ENCODE data around the gene MAPK8.

MAPK8 gene

DNA sequence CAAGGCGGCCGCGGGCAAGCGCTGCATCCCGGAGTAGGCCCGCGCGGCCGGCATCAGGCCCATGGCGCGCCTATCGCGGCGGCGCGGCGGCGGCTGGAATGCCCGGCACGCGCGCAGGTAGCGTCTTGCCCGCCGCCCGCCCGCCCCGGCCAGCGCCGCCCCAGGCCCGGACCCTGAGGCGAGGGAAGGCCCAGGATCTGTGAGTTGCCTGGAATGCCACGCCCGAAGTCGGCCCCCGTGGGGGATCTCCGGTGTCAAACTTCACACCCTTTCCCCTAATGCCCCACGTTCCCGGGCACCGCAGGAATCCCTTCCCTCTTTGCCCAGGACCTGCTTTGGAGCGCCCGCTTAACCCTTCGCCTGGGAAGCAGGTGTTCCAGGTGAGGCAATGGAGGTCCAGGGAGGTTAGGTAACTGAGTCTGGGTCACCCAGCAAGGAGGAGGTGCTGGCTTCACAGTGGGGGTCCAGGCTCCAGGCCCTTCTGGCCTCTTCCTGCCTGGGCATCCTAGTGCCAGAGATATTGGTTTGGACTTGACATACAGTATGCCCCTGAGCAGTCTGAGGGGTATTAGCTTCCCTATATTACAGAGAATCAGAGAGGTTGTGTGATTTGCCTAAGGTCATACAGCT lies 160.2 kb downstream of the MAPK8 start:
- DNase-seq (ENCODE audit: insufficient read length, low spot score) (no peak), FAIRE-seq (no peak)
- TF ChIP-seq, protein P1, sequence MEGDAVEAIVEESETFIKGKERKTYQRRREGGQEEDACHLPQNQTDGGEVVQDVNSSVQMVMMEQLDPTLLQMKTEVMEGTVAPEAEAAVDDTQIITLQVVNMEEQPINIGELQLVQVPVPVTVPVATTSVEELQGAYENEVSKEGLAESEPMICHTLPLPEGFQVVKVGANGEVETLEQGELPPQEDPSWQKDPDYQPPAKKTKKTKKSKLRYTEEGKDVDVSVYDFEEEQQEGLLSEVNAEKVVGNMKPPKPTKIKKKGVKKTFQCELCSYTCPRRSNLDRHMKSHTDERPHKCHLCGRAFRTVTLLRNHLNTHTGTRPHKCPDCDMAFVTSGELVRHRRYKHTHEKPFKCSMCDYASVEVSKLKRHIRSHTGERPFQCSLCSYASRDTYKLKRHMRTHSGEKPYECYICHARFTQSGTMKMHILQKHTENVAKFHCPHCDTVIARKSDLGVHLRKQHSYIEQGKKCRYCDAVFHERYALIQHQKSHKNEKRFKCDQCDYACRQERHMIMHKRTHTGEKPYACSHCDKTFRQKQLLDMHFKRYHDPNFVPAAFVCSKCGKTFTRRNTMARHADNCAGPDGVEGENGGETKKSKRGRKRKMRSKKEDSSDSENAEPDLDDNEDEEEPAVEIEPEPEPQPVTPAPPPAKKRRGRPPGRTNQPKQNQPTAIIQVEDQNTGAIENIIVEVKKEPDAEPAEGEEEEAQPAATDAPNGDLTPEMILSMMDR (IDR thresholded peaks at IDR 0.05; ENCODE audit: insufficient read depth, missing control alignments) = no peak

DNA sequence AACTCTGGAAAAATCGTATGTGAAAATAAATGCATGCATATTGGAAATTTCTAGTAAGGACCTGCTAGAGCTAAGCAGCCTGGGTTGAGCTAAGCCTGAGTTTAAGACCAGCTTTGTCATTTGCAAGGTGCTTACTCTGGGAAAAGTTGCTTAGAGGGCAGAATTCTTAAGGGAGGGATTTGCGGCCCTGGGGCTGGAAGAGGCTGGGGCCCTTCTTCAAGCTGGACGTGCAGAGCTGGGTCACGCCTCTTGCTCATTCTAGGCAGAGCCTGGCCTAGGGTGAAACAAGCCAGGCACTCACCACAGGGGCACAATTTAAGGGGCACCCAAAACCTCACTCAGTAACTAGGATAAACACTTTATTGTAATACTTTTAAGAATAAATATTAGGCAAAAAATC lies 161.2 kb downstream of the MAPK8 start:
- FAIRE-seq (no peak), DNase-seq (ENCODE audit: insufficient read length, low spot score) (no peak)
- TF ChIP-seq, protein P1 (IDR thresholded peaks at IDR 0.05; ENCODE audit: insufficient read depth, missing control alignments) = no peak

DNA sequence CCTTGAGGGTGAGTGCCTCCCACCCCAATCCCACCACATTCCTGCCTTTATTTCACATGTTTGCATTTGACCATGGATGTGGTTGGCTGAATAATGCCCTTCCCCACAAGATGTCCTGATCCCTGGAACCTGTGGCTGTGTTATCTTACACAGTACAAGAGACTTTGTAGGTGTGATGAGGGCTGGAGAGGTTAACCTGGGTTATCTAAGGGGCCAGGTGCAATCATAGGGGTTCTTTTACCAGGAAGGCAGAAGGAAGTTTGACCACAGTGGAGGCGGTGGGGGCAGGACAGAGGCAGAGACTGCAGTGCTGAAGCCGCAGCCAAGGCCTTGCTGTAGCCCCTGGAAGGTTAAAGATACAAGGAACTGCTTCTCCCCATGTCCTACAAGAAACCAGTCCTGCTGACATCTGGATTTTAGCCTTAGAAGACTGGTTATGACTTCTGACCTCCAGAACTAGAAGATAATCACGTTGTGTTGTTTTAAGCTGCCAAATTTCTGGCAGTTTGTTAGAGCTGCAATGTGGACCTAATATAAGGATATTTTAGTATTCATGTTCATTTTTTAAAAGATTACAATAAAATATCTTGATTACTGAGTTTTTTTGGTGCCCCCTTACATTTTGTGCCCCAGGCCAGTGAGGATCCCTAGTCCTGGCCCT lies 161.8 kb downstream of the MAPK8 start:
- FAIRE-seq (no peak), DNase-seq (ENCODE audit: insufficient read length, low spot score) (no peak)
- TF ChIP-seq, protein P1 (IDR thresholded peaks at IDR 0.05; ENCODE audit: insufficient read depth, missing control alignments) = no peak

DNA sequence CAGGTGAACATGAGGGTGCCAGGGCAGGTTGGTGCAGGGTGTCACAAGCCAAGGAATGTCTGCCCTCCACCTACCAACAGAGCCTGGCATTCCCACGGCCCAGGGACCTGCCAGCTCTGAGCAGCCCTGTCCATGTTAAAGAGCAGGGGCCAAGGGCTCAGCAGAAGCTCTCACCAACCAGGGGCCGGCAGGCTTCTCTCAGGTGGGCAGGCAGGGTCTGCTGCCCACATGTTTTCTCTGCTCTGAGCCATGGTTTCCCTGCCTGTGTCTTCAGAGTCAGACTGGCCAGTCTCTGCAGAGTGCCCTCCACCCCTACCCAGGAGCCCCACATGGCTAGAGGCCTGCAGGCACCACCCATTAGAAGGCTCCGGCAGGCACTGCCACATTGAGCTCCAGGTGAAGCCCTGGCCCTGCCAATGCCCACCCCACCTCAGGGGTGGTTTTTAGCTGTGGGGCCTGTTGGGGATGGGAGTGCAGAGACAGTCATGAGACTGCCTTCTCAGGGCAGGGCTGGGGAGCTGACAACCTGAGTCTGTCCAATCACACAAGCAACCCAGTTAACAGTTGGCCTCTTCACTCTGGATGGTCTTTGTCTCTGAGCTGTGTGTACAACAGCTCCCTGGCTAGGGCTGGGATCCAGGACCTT lies 162.5 kb downstream of the MAPK8 start:
- FAIRE-seq = no peak
- no peak for DNase-seq (ENCODE audit: insufficient read length, low spot score)
- TF ChIP-seq, protein P1 (IDR thresholded peaks at IDR 0.05; ENCODE audit: insufficient read depth, missing control alignments) = no peak

DNA sequence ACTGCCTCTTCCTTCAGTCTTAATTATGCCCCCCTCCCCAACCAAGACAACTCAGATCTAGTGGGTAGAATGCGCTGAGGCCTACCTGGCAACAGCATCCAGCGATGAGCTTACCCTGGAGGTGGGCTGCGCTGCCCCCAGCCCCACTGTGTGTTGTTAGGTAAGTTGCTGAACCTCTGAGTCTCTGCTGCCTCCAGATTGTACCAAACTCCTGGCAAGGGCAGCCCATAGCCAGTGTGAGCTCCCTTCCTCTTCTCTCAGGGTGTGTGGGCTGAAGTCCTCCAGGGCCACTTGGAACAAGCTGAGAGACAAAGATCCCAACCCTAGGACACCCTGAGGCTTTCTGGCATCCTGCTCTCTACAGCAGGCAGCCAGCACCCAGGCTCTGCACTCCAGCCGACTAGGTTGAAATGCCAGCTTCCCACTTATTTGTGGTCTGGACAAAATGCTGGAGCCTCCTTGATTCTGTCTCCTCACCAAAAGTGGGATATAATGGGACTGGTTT lies 163.1 kb downstream of the MAPK8 start:
- FAIRE-seq = no peak
- TF ChIP-seq, protein P1 (IDR thresholded peaks at IDR 0.05; ENCODE audit: insufficient read depth, missing control alignments) = no peak
- no peak for DNase-seq (ENCODE audit: insufficient read length, low spot score)

DNA sequence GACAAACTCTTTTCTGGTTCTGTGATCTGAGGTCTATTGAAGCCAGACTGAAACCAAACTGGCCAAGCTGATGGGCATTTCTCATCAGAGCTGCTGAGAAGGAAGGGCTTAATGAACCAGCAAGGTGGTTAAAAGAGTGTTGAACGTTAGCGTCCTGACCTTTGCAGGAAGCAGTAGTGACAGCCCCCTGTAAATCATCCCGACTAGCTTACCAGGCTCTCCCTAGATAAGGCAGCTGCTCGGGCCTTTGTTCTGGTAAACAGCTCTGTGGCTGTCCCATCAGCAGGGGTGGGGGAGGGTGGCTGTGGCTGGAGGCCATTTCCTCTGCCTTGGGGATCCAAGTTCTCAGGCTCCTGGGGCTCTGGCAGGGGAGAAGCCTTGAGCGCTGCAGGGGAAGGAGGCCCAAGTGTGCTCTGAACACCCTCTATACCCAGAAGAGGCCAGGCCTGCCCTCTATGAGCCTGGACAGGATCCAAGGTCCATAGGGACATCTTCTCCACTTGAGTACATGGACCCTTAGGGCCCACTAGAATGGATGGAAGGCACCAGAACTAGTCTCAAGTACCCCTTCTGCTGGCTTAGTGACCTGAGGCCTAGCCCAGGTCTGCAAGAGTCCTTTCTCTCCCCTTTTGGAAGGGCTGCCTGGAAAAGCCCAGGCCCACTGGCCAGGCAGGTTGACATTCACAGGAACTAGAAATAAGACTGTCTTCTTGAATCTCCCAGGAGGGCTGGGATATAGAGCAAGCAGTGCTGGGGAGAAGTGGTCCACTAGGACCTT lies 163.8 kb downstream of the MAPK8 start:
- no peak for FAIRE-seq
- TF ChIP-seq, protein P1 (IDR thresholded peaks at IDR 0.05; ENCODE audit: insufficient read depth, missing control alignments) = no peak
- no peak for DNase-seq (ENCODE audit: insufficient read length, low spot score)

All from D721Med (cell line).